ENCODE measurements around the gene DVL2.
A peak's percentile ranks its signal among the peaks of the same experiment; 100 is the strongest.
"Not testable (repeated sequence)": the region's sequence is repeated elsewhere in the genome, so short reads cannot be mapped to it uniquely, and the experiment has no call there.

The DVL2 gene

GRCh38 chr17:7191571-7192270 is 42.6 kb downstream of the DVL2 start:
- DNase-seq, result peak; percentile 21

- DNase-seq, result no peak
Observed at GRCh38 chr17:7191069-7191468, 43.2 kb downstream of the DVL2 start.

- DNase-seq, result no peak
Observed at GRCh38 chr17:7190276-7190917, 43.9 kb downstream of the DVL2 start.

DNA sequence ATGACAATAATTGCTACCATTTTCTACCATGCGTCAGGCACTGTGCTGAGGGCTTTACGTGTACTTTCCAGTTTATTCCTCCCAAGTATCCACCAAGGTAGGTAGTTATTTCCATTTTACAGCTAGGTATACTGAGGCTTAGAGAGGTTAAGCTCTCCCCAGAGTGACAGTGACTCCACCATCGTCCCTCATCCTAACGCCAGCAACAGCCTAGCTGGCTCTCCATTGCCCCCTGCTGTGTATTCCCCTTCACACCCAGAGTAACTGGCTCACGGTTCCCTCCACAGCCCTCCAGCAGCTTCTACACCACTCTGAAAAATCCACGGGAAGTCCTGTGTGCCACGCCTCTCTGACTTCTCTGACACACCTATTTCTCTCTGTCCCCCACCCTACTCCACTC is 48.1 kb downstream of the DVL2 start:
- DNase-seq, result peak; percentile 31

GRCh38 chr17:7184647-7185046 is 49.7 kb downstream of the DVL2 start:
- DNase-seq, result no peak

GRCh38 chr17:7184091-7184488 is 50.2 kb downstream of the DVL2 start:
- DNase-seq, result no peak

DNA sequence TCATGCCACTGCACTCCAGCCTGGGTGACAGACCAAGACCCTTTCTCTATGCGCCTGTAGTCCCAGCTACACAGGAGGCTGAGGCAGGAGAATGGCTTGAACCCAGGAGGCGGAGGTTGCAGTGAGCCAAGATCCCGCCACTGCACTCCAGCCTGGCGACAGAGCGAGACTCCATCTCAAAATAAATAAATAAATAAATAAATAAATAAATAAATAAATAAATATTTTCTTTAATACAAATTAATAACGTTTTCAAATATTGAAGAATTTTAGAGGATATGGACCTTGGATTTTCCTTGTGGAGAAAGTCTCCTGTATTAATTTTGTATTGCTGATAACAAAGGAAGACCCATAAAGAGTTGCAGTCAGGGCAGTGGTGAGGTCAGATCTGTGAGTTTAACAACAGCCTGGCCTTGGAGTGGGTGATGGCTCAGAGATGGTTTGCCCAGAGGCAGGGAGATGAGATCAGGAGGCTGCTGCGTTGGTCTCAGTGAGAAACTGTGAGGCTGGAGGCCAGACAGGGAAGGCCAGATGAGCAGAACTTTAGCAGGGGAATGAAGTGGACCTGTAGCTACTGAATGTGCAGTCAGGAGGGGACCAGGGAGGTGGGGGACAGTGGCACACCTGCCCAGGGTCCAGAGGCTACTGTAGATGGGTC is 50.8 kb downstream of the DVL2 start:
- no peak for DNase-seq

DNA sequence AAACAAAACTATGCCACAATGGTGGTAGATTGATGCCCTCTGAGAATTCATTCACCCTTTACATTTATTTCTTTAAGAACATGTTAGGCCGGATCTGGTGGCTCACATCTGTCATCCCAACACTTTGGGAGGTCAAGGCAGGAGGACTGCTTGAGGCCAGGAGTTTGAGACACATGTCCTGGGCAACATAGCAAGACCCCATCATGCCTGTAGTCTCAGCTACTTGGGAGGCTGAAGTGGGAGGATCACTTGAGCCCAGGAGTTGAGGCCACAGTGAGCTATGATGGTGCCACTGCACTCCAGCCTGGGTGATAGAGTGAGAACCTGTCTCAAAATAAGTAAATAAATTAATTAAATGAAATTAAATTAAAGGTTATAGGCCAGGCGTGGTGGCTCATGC is 52.2 kb downstream of the DVL2 start:
- DNase-seq, result not testable (repeated sequence)

GRCh38 chr17:7179317-7180254 is 54.7 kb downstream of the DVL2 start, which contains the start of gene ASGR1:
TSS of gene ASGR1 (minus strand) at chr17:7179370. CDS start at chr17:7178563, 807 bp downstream.
- DNase-seq, result no peak

- DNase-seq, result no peak
Observed at GRCh38 chr17:7178973-7179316, 55.4 kb downstream of the DVL2 start.

DNA sequence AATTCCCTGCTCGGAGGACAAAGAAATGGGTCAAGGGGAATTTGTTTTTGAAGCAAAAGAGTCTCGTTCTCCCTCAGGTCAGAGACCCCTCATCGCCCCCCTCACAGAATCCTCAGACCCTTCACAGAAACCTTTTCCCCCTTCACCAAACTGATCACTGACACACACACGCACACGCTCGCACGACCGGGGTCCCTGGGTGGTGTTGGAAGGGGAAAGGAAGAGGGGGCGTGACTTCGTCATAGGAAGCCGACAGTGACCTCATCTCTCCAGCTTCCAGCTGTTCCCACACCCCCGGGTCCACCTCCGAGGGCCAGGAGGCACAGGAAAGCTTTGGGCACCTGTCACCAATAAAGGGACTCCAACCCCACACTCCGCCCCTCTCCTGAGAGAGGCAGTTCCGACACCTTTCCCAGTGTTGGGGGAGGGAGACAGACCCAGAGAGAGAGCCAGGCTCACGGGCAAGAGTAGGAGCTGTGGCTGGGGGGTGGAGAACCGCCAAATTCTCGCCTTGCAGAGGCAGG is 56.3 kb downstream of the DVL2 start:
- no peak for DNase-seq

DNA sequence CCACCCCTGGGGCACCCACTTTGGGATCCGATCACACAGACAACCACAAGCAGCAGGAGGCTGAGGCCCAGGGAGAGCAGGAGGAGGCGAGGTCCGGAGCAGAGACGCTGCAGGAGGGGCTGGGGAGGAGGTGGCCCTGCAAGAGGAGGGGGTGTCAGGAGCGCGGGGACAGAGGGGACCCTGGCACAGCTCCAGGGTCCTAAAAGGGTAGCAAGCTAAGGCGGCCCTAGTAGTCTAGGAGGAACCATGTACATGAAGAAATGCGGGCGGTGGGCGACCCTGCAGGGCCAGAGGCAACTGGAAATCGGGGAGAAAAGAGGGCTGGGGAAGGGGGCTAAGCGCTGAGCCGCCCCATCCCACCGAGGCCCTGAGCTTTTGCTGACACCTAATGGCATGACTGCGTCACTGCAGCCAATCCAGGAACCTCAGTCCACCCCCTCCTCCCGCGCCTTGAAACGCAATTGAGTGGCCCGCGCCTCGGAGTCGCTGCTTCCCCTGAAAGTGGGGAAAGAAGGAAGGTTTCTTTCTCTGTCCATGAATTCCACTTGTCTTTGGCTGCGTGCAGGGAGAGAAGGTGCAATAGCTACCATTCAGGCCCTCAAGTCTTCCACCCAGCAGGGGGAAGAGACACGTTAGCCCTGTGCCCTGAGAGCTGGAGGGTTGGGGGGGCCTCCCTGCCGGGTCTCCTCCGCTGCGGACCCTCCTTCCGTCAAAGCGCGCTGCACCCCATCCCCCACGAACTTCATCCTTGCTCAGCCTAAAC is 56.9 kb downstream of the DVL2 start:
- DNase-seq, result peak; percentile 53

GRCh38 chr17:7176841-7177190 is 57.5 kb downstream of the DVL2 start:
- no peak for DNase-seq

DNA sequence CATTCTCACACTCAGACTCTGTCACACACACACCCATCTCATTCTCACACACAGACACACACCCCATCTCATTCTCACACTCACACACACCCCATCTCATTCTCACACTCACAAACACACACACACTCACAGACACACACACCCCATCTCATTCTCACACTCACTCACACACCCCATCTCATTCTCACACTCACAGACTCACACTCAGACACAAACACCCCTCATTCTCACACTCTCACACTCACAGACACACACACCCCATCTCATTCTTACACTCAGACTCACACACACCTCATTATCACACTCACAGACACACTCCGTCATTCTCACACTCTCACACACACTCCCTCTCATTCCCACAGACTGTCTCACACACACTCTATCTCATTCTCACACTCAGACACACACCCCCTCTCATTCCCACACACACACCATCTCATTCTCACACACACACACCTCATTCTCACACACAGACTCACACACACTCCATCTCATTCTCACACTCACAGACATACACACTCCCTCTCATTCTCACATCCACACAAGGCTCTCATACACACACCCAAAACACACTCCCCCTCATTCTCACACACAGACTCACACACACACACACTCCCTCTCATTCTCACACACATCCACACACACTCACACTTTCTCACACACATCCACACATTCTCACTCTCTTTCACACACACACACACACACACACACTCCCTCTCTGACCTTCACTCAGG is 58.0 kb downstream of the DVL2 start:
- no peak for DNase-seq

All from RPMI8226 (cell line).